Neural progenitor cell (in vitro differentiated cells): Measurements from ENCODE around the gene ENTPD7. TPM values are rescaled to one million over a fixed set of nuclear protein-coding genes. Genes with fewer than 3 reads are reported as not detected.
"Not testable (repeated sequence)": the region's sequence is repeated elsewhere in the genome, so short reads cannot be mapped to it uniquely, and the experiment has no call there.

Experiments
- DNase-seq: peaks from one replicate; pipeline ENCODE4 v3.0.0-alpha.2; 2016; ENCODE audit warnings: low spot score
- H2AFZ ChIP-seq: fragments of 200-600 bp; sonication (generic); replicated peaks from 2 replicates; pipeline ENCODE4 v1.6.1; 2016; ENCODE audit warnings: antibody characterized with exemption
- H3F3A ChIP-seq: fragments of 200-600 bp; sonication (generic); 2 replicates; pipeline ENCODE4 v1.6.1; 2016; ENCODE audit warnings: antibody characterized with exemption, low read depth
- H3K27ac ChIP-seq: fragments of 200-600 bp; sonication (generic); 2 replicates; pipeline ENCODE4 v1.5.1; 2016; ENCODE audit warnings: mild to moderate bottlenecking
- H3K27me3 ChIP-seq: fragments of 200-600 bp; sonication (generic); 2 replicates; pipeline ENCODE4 v1.6.1; 2016; ENCODE audit warnings: mild to moderate bottlenecking, moderate library complexity
- H3K36me3 ChIP-seq: fragments of 200-600 bp; sonication (generic); 2 replicates; pipeline ENCODE4 v1.5.1; 2016
- H3K4me1 ChIP-seq: fragments of 200-600 bp; sonication (generic); 2 replicates; pipeline ENCODE4 v1.6.1; 2016; ENCODE audit warnings: mixed run types
- H3K4me2 ChIP-seq: fragments of 200-600 bp; sonication (generic); 2 replicates; pipeline ENCODE4 v1.6.1; 2016
- H3K4me3 ChIP-seq: fragments of 200-600 bp; sonication (generic); 2 replicates; pipeline ENCODE4 v1.5.1; 2016
- H3K79me2 ChIP-seq: fragments of 200-600 bp; sonication (generic); 2 replicates; pipeline ENCODE4 v1.6.1; 2016; ENCODE audit warnings: low read depth
- H3K9ac ChIP-seq: fragments of 200-600 bp; sonication (generic); 2 replicates; pipeline ENCODE4 v1.6.1; 2016
- H3K9me3 ChIP-seq: fragments of 200-600 bp; sonication (generic); 2 replicates; pipeline ENCODE4 v1.5.1; 2016; ENCODE audit warnings: low read depth
- H4K20me1 ChIP-seq: fragments of 200-600 bp; sonication (generic); 2 replicates; pipeline ENCODE4 v1.6.1; 2016; ENCODE audit warnings: low read depth
- H3K27ac Mint-ChIP-seq: 3 replicates; pipeline ENCODE4 v1.8.0; 2021; ENCODE audit warnings: mixed read lengths
- H3K27me3 Mint-ChIP-seq: 2 replicates; pipeline ENCODE4 v1.8.0; 2022; ENCODE audit warnings: low read depth, mild to moderate bottlenecking, inconsistent platforms, moderate library complexity, mixed read lengths; ENCODE audit not compliant: insufficient read depth
- H3K36me3 Mint-ChIP-seq: 3 replicates; pipeline ENCODE4 v1.8.0; 2021; ENCODE audit warnings: mixed read lengths
- H3K4me1 Mint-ChIP-seq: 3 replicates; pipeline ENCODE4 v1.8.0; 2021; ENCODE audit warnings: mixed read lengths
- H3K4me3 Mint-ChIP-seq: 3 replicates; pipeline ENCODE4 v1.8.0; 2021; ENCODE audit warnings: mild to moderate bottlenecking, moderate library complexity, mixed read lengths
- H3K9me3 Mint-ChIP-seq: 3 replicates; pipeline ENCODE4 v1.8.0; 2020; ENCODE audit warnings: mixed read lengths
- CTCF ChIP-seq: fragments of 200-600 bp; sonication (generic); IDR thresholded peaks from 2 replicates; pipeline ENCODE4 v1.5.1; 2017; ENCODE audit warnings: antibody characterized with exemption, mild to moderate bottlenecking
- EZH2 ChIP-seq: fragments of 200-600 bp; sonication (generic); IDR thresholded peaks from 2 replicates; pipeline ENCODE4 v1.6.1; 2017; ENCODE audit warnings: antibody characterized with exemption, mild to moderate bottlenecking, moderate library complexity
- EZH2phosphoT487 ChIP-seq: fragments of 200-600 bp; sonication (generic); IDR thresholded peaks from 2 replicates; pipeline ENCODE4 v1.6.1; 2017; ENCODE audit warnings: antibody characterized with exemption
- total RNA-seq: library from RNA; depleted of rRNA; stranded (reverse); fragments of >200 nt; gene quantifications from 2 replicates; pipeline ENCODE4 v1.2.3, GENCODE V29; 2015; ENCODE audit warnings: low replicate concordance

The ENTPD7 gene
- total RNA-seq, 1 donor from 2014 or later, result 7.2 TPM

- H3K9ac ChIP-seq, result no peak overlapping the region
- no peak overlapping the region for H2AFZ ChIP-seq
- no peak overlapping the region for H3K27ac Mint-ChIP-seq
- no peaks in the 10 kb centered on the region for H3K9me3 Mint-ChIP-seq
- peak overlapping the region; percentile 88 for H3K4me2 ChIP-seq
- peaks cover 38% of the 10 kb centered on the region for H3K79me2 ChIP-seq
- no peak overlapping the region for H3K4me3 ChIP-seq
- H3K4me1 Mint-ChIP-seq, result peaks cover 16% of the 10 kb centered on the region
- peaks cover 4% of the 10 kb centered on the region for H3K36me3 ChIP-seq
- H3K9me3 ChIP-seq, result no peaks in the 10 kb centered on the region
- H3K27me3 Mint-ChIP-seq, result no peaks in the 10 kb centered on the region
- no peaks in the 10 kb centered on the region for H3K27me3 ChIP-seq
- H3K4me1 ChIP-seq, result peaks cover 4% of the 10 kb centered on the region
- H3F3A ChIP-seq, result peaks cover 13% of the 10 kb centered on the region
- no peaks in the 10 kb centered on the region for H4K20me1 ChIP-seq
- peaks cover 18% of the 10 kb centered on the region for H3K36me3 Mint-ChIP-seq
- H3K4me3 Mint-ChIP-seq, result peak overlapping the region; percentile 99
- DNase-seq, result peak; percentile 21
- no peak for TF ChIP-seq EZH2
- TF ChIP-seq EZH2phosphoT487, result no peak
- no peak for TF ChIP-seq CTCF
- no peak overlapping the region for H3K27ac ChIP-seq
Observed at GRCh38 chr10:99733366-99733765, 74.1 kb downstream of the ENTPD7 start.

GRCh38 chr10:99734111-99734510 is 74.8 kb downstream of the ENTPD7 start:
- H4K20me1 ChIP-seq, H3K4me3 Mint-ChIP-seq, H2AFZ ChIP-seq, H3K27me3 ChIP-seq, H3K4me1 ChIP-seq, H3K9me3 ChIP-seq, H3K27ac ChIP-seq, H3K27ac Mint-ChIP-seq, H3K9ac ChIP-seq, DNase-seq, H3K36me3 ChIP-seq, H3K4me2 ChIP-seq, H3K27me3 Mint-ChIP-seq, H3K9me3 Mint-ChIP-seq, H3K4me3 ChIP-seq: not testable (repeated sequence)
- H3K36me3 Mint-ChIP-seq, result peaks cover 24% of the 10 kb centered on the region
- Histone ChIP-seq H3K79me2 (peaks cover 38% of the 10 kb centered on the region), H3F3A (peaks cover 13% of the 10 kb centered on the region)
- peaks cover 16% of the 10 kb centered on the region for H3K4me1 Mint-ChIP-seq

GRCh38 chr10:99740260-99740659 is 81.0 kb downstream of the ENTPD7 start:
- no peaks in the 10 kb centered on the region for H3K27me3 ChIP-seq
- no peak overlapping the region for H3K4me3 ChIP-seq
- no peak overlapping the region for H3K4me2 ChIP-seq
- no peak overlapping the region for H3K27ac ChIP-seq
- Mint-ChIP-seq H3K36me3 (peaks cover 56% of the 10 kb centered on the region), H3K9me3 (peaks cover 18% of the 10 kb centered on the region), H3K27me3 (no peaks in the 10 kb centered on the region), H3K4me3 (no peak overlapping the region), H3K4me1 (no peaks in the 10 kb centered on the region), H3K27ac (no peak overlapping the region)
- peaks cover 3% of the 10 kb centered on the region for H3K79me2 ChIP-seq
- TF ChIP-seq CTCF (no peak), EZH2phosphoT487 (no peak), EZH2 (no peak)
- DNase-seq, result no peak
- peaks cover 34% of the 10 kb centered on the region for H3K36me3 ChIP-seq
- H3F3A ChIP-seq, result no peaks in the 10 kb centered on the region
- no peaks in the 10 kb centered on the region for H3K9me3 ChIP-seq
- no peak overlapping the region for H3K9ac ChIP-seq
- H3K4me1 ChIP-seq, result no peaks in the 10 kb centered on the region
- no peaks in the 10 kb centered on the region for H4K20me1 ChIP-seq
- H2AFZ ChIP-seq, result no peak overlapping the region

GRCh38 chr10:99740933-99741559 is 81.7 kb downstream of the ENTPD7 start:
- Mint-ChIP-seq H3K4me3 (no peak overlapping the region), H3K9me3 (peaks cover 18% of the 10 kb centered on the region), H3K27ac (no peak overlapping the region), H3K27me3 (no peaks in the 10 kb centered on the region), H3K4me1 (no peaks in the 10 kb centered on the region), H3K36me3 (peaks cover 55% of the 10 kb centered on the region)
- Histone ChIP-seq H3K79me2 (peaks cover 3% of the 10 kb centered on the region), H3F3A (no peaks in the 10 kb centered on the region), H3K4me2 (no peak overlapping the region), H3K9me3 (no peaks in the 10 kb centered on the region), H3K27ac (no peak overlapping the region), H2AFZ (no peak overlapping the region), H3K4me3 (no peak overlapping the region), H3K27me3 (no peaks in the 10 kb centered on the region), H3K4me1 (no peaks in the 10 kb centered on the region), H4K20me1 (no peaks in the 10 kb centered on the region), H3K36me3 (peaks cover 34% of the 10 kb centered on the region), H3K9ac (no peak overlapping the region)
- TF ChIP-seq EZH2 (no peak), CTCF (no peak), EZH2phosphoT487 (no peak)
- DNase-seq, result no peak
